ENCODE measurements around the gene SORL1. TPM values are rescaled to one million over a fixed set of nuclear protein-coding genes. Genes with fewer than 3 reads are reported as not detected.

The SORL1 gene
- total RNA-seq, 1 experiment from 2014 or later = 68.3 TPM

- Histone ChIP-seq H3K27ac (ENCODE audit: insufficient read length, low read depth, low read length) (no peak overlapping the region), H3K23me2 (ENCODE audit: insufficient read length, low read depth, low read length, poor library complexity, severe bottlenecking) (no peaks in the 10 kb centered on the region)
- no peak overlapping the region for H3K4me3 Mint-ChIP-seq
Measured at GRCh38 chr11:121582296-121582695, 130.2 kb downstream of the SORL1 start.

More at GRCh38 chr11:121582296-121582695, 130.2 kb downstream of the SORL1 start:
- no CpG with 5 or more reads among the region's 4 CpGs for WGBS (ENCODE audit: extremely low coverage, insufficient read length, low lambda C conversion rate)
- Histone ChIP-seq H3K4ac (ENCODE audit: low read depth, low read length) (no peak overlapping the region), H3K4me1 (ENCODE audit: insufficient read depth, low read length) (no peaks in the 10 kb centered on the region), H3K9ac (ENCODE audit: extremely low read depth, insufficient read length, low read length) (no peak overlapping the region), H3K4me2 (ENCODE audit: insufficient read depth, insufficient read length, low read length) (no peak overlapping the region), H3K23ac (ENCODE audit: insufficient read length, low read depth, low read length) (no peak overlapping the region), H2BK20ac (ENCODE audit: low read depth, low read length, poor library complexity, severe bottlenecking) (no peak overlapping the region), H4K20me1 (ENCODE audit: control insufficient read depth, insufficient read depth, insufficient read length) (no peaks in the 10 kb centered on the region), H2BK5ac (ENCODE audit: insufficient read length, low read length) (no peak overlapping the region), H2AFZ (ENCODE audit: low read length) (no peak overlapping the region), H3T11ph (ENCODE audit: low read length) (no peak overlapping the region), H2AK5ac (ENCODE audit: insufficient read length, low read length) (no peak overlapping the region), H2BK120ac (ENCODE audit: low read depth, low read length, poor library complexity, severe bottlenecking) (no peak overlapping the region), H2BK15ac (ENCODE audit: low read depth, low read length) (no peak overlapping the region), H3K79me2 (ENCODE audit: insufficient read depth, low read length) (no peaks in the 10 kb centered on the region), H3K9me3 (ENCODE audit: control insufficient read depth, low read depth, low read length) (peaks cover 3% of the 10 kb centered on the region), H4K91ac (ENCODE audit: insufficient read length, low read depth, low read length) (no peak overlapping the region), H3K79me1 (ENCODE audit: insufficient read depth, low read depth, low read length, poor library complexity, severe bottlenecking) (no peaks in the 10 kb centered on the region), H3K18ac (ENCODE audit: insufficient read length, low read depth, low read length) (no peak overlapping the region), H2BK12ac (ENCODE audit: insufficient read length, low read depth, low read length) (no peak overlapping the region), H3K56ac (ENCODE audit: insufficient read length, low read depth, low read length) (no peak overlapping the region), H4K5ac (ENCODE audit: insufficient read length, low read depth, low read length) (no peak overlapping the region), H4K8ac (replicated peaks; ENCODE audit: insufficient read length, low read depth, low read length) (no peak overlapping the region), H3K27me3 (ENCODE audit: insufficient read depth, low read length) (no peaks in the 10 kb centered on the region), H3K14ac (ENCODE audit: insufficient read depth, low read length) (no peak overlapping the region)
- H3K9me3 Mint-ChIP-seq = peaks cover 13 to 14% of the 10 kb centered on the region in 2 experiments
- H3K27me3 Mint-ChIP-seq (ENCODE audit: low read depth) = no peaks in the 10 kb centered on the region
- no peak for TF ChIP-seq CTCF (conservative IDR thresholded peaks at IDR 0.05)
- H3K36me3 Mint-ChIP-seq (ENCODE audit: insufficient read depth in 1 of 3, low read depth in 3 of 3) = peaks cover 53 to 87% (median 80%) of the 10 kb centered on the region in 3 experiments
- no peak for DNase-seq
- H3K4me1 Mint-ChIP-seq = no peaks in the 10 kb centered on the region
- H3K27ac Mint-ChIP-seq = peak overlapping the region in 1 of 3 experiments; percentile 41; a peak in 1 of 7 replicates

Measured in H9 (cell line).